Cardiac muscle cell (in vitro differentiated cells and primary cell): Measurements from ENCODE around the gene GRM5. TPM values are rescaled to one million over a fixed set of nuclear protein-coding genes. Genes with fewer than 3 reads are reported as not detected.
"Not testable (repeated sequence)": the region's sequence is repeated elsewhere in the genome, so short reads cannot be mapped to it uniquely, and the experiment has no call there.

Experiments used
- DNase-seq, 2 donors: peaks; one replicate each; pipeline versions ENCODE4 v3.0.0 to v3.0.0-alpha.2; 2010 to 2017; ENCODE audit warnings: low read depth in 1 of 2, low spot score in 1 of 2
- H3K27ac ChIP-seq: fragments of 200-600 bp; sonication (generic); 2 replicates; pipeline ENCODE4 v1.5.1; 2016
- H3K27me3 ChIP-seq: fragments of 200-600 bp; sonication (generic); 2 replicates; pipeline ENCODE4 v1.6.0; 2016; ENCODE audit warnings: control low read depth
- H3K36me3 ChIP-seq: fragments of 200-600 bp; sonication (generic); 2 replicates; pipeline ENCODE4 v1.5.1; 2016; ENCODE audit warnings: control low read depth
- H3K4me1 ChIP-seq: fragments of 200-600 bp; sonication (generic); 2 replicates; pipeline ENCODE4 v1.8.1; 2017; ENCODE audit warnings: low read depth, mild to moderate bottlenecking, mixed run types
- H3K4me3 ChIP-seq: fragments of 200-600 bp; sonication (generic); 2 replicates; pipeline ENCODE4 v1.5.1; 2016; ENCODE audit warnings: mild to moderate bottlenecking
- H3K9me3 ChIP-seq: fragments of 200-600 bp; sonication (generic); 2 replicates; pipeline ENCODE4 v1.5.1; 2017; ENCODE audit warnings: low read depth, mild to moderate bottlenecking, control low read depth
- CTCF ChIP-seq: IDR thresholded peaks from 2 replicates; pipeline ENCODE4 v1.5.1; 2012; ENCODE audit warnings: low read depth, mild to moderate bottlenecking, low read length
- polyA plus RNA-seq: library from polyadenylated mRNA; unstranded; fragments of >200 nt; fragmentation: Nextera tagmentation; extraction: Ambion mirVana; gene quantifications from 2 replicates; pipeline ENCODE4 v1.2.1, GENCODE V29; 2016
- total RNA-seq: library from RNA; depleted of rRNA; stranded (reverse); fragments of >200 nt; gene quantifications from 2 replicates; pipeline ENCODE4 v1.2.3, GENCODE V29; 2016

The GRM5 gene
- total and polyA plus RNA-seq, 2 experiments from 2014 or later: 0.06 TPM; not detected in 1

- no peaks in the 10 kb centered on the region for H3K36me3 ChIP-seq
- DNase-seq: no peak
- no peak overlapping the region for H3K27ac ChIP-seq
- no peaks in the 10 kb centered on the region for H3K4me1 ChIP-seq
- no peaks in the 10 kb centered on the region for H3K9me3 ChIP-seq
- H3K27me3 ChIP-seq: no peaks in the 10 kb centered on the region
- TF ChIP-seq CTCF: no peak
- H3K4me3 ChIP-seq: no peak overlapping the region
Observed at GRCh38 chr11:88861618-88862017, 204.2 kb downstream of the GRM5 start.

GRCh38 chr11:88860431-88860830 lies 205.4 kb downstream of the GRM5 start:
- not testable (repeated sequence) for H3K27ac ChIP-seq, H3K9me3 ChIP-seq, H3K4me3 ChIP-seq, H3K4me1 ChIP-seq, DNase-seq, H3K27me3 ChIP-seq, H3K36me3 ChIP-seq

- H3K36me3 ChIP-seq, H3K4me3 ChIP-seq, H3K27ac ChIP-seq, H3K27me3 ChIP-seq, H3K4me1 ChIP-seq, H3K9me3 ChIP-seq, DNase-seq: not testable (repeated sequence)
Observed at GRCh38 chr11:88853963-88854362, 211.8 kb downstream of the GRM5 start.

GRCh38 chr11:88851547-88851946 lies 214.2 kb downstream of the GRM5 start:
- not testable (repeated sequence) for H3K4me1 ChIP-seq, H3K36me3 ChIP-seq, DNase-seq, H3K27me3 ChIP-seq, H3K27ac ChIP-seq, H3K9me3 ChIP-seq, H3K4me3 ChIP-seq

- not testable (repeated sequence) for H3K4me3 ChIP-seq, DNase-seq, H3K27ac ChIP-seq, H3K27me3 ChIP-seq, H3K4me1 ChIP-seq, H3K36me3 ChIP-seq, H3K9me3 ChIP-seq
Observed at GRCh38 chr11:88849773-88850172, 216.0 kb downstream of the GRM5 start.

GRCh38 chr11:88849368-88849767 lies 216.4 kb downstream of the GRM5 start:
- no peak for DNase-seq
- Histone ChIP-seq H3K27ac (no peak overlapping the region), H3K4me3 (no peak overlapping the region), H3K27me3 (no peaks in the 10 kb centered on the region), H3K9me3 (no peaks in the 10 kb centered on the region), H3K36me3 (no peaks in the 10 kb centered on the region), H3K4me1 (no peaks in the 10 kb centered on the region)
- no peak for TF ChIP-seq CTCF

GRCh38 chr11:88846266-88846665 lies 219.5 kb downstream of the GRM5 start:
- H3K9me3 ChIP-seq, DNase-seq: not testable (repeated sequence)

GRCh38 chr11:88844941-88845340 lies 220.8 kb downstream of the GRM5 start:
- DNase-seq, H3K4me3 ChIP-seq: not testable (repeated sequence)

More at GRCh38 chr11:88846266-88846665, 219.5 kb downstream of the GRM5 start:
- H3K27me3 ChIP-seq, H3K36me3 ChIP-seq, H3K4me3 ChIP-seq, H3K27ac ChIP-seq, H3K4me1 ChIP-seq: not testable (repeated sequence)

GRCh38 chr11:88843766-88844426 lies 221.9 kb downstream of the GRM5 start:
- H3K36me3 ChIP-seq, H3K27ac ChIP-seq: not testable (repeated sequence)

More at GRCh38 chr11:88844941-88845340, 220.8 kb downstream of the GRM5 start:
- H3K27me3 ChIP-seq, H3K9me3 ChIP-seq, H3K27ac ChIP-seq, H3K36me3 ChIP-seq, H3K4me1 ChIP-seq: not testable (repeated sequence)

GRCh38 chr11:88838139-88838538 lies 227.6 kb downstream of the GRM5 start:
- H3K4me3 ChIP-seq, H3K4me1 ChIP-seq, H3K27ac ChIP-seq, H3K36me3 ChIP-seq, H3K9me3 ChIP-seq, H3K27me3 ChIP-seq: not testable (repeated sequence)
- peak in 1 of 2 donors; percentile 6 for DNase-seq

More at GRCh38 chr11:88843766-88844426, 221.9 kb downstream of the GRM5 start:
- not testable (repeated sequence) for H3K27me3 ChIP-seq, H3K4me1 ChIP-seq, H3K9me3 ChIP-seq, DNase-seq, H3K4me3 ChIP-seq

- not testable (repeated sequence) for H3K9me3 ChIP-seq, H3K4me3 ChIP-seq, H3K36me3 ChIP-seq, DNase-seq, H3K27me3 ChIP-seq, H3K4me1 ChIP-seq, H3K27ac ChIP-seq
Observed at GRCh38 chr11:88835709-88836108, 230.1 kb downstream of the GRM5 start.
